ENCODE data around the gene COL6A5.

DNA sequence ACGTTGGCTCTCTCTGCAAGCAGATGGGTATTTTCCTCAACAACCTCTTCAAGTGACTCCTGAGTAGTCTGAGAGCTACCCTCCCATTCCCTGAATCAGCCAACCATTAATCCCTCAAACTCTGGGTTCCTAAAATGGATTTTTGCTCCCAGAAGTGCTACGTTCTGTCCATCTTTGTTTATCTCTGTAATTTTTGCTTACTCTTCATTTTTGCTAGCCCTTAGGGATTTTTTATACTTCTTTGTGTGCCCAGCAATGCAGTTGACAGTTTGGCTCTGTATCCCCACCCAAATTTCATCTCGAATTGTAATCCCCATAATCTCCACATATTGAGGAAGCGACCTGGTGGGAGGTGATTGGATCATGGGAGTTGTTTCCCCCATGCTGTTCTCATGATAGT is 35.4 kb upstream of the COL6A5 start:
- TF ChIP-seq, protein P1, sequence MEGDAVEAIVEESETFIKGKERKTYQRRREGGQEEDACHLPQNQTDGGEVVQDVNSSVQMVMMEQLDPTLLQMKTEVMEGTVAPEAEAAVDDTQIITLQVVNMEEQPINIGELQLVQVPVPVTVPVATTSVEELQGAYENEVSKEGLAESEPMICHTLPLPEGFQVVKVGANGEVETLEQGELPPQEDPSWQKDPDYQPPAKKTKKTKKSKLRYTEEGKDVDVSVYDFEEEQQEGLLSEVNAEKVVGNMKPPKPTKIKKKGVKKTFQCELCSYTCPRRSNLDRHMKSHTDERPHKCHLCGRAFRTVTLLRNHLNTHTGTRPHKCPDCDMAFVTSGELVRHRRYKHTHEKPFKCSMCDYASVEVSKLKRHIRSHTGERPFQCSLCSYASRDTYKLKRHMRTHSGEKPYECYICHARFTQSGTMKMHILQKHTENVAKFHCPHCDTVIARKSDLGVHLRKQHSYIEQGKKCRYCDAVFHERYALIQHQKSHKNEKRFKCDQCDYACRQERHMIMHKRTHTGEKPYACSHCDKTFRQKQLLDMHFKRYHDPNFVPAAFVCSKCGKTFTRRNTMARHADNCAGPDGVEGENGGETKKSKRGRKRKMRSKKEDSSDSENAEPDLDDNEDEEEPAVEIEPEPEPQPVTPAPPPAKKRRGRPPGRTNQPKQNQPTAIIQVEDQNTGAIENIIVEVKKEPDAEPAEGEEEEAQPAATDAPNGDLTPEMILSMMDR (IDR thresholded peaks at IDR 0.05) = no peak
- no peak for TF ChIP-seq POLR2A (IDR thresholded peaks at IDR 0.05)
